MCF 10A (cell line): ENCODE measurements around the gene ACE. TPM values are rescaled to one million over a fixed set of nuclear protein-coding genes. Genes with fewer than 3 reads are reported as not detected.

ENCODE experiments used
- BruUV-seq: library from RNA; stranded (reverse); fragments of 400-500 nt; replicated peaks from 2 replicates; lab custom pipeline; 2021; lab: Mats Ljungman, UMichigan
- CTCF ChIA-PET: fragments of 300-600 bp; sonication (Branson Sonifier 250); formaldehyde crosslinking; extraction: SDS; loops from one replicate; lab custom pipeline; 2021; ENCODE audit warnings: antibody characterized with exemption, inconsistent platforms; lab: Yijun Ruan, JAX
- POLR2A ChIA-PET: fragments of 300-600, 350-650 bp; sonication (Branson Sonifier 250); formaldehyde crosslinking; extraction: SDS; loops from one replicate; lab custom pipeline; 2020; ENCODE audit warnings: antibody characterized with exemption, inconsistent platforms; lab: Yijun Ruan, JAX
- DNase-seq: peaks from one replicate; pipeline ENCODE4 v3.0.0-alpha.2; 2018; ENCODE audit not compliant: unreplicated experiment
- H3K27ac Mint-ChIP-seq: one replicate; pipeline ENCODE4 v1.8.0; 2022; ENCODE audit warnings: mild to moderate bottlenecking, low read depth, mixed read lengths; ENCODE audit not compliant: unreplicated experiment
- H3K27me3 Mint-ChIP-seq: one replicate; pipeline ENCODE4 v1.8.0; 2022; ENCODE audit warnings: mixed read lengths; ENCODE audit not compliant: insufficient read depth, unreplicated experiment
- H3K36me3 Mint-ChIP-seq: one replicate; pipeline ENCODE4 v1.8.0; 2022; ENCODE audit warnings: mild to moderate bottlenecking, moderate library complexity, mixed read lengths; ENCODE audit not compliant: insufficient read depth, unreplicated experiment
- H3K4me1 Mint-ChIP-seq: one replicate; pipeline ENCODE4 v1.8.0; 2022; ENCODE audit warnings: mixed read lengths; ENCODE audit not compliant: insufficient read depth, unreplicated experiment
- H3K4me3 Mint-ChIP-seq: one replicate; pipeline ENCODE4 v1.8.0; 2022; ENCODE audit warnings: mild to moderate bottlenecking, moderate library complexity, mixed read lengths; ENCODE audit not compliant: unreplicated experiment
- H3K9me3 Mint-ChIP-seq: one replicate; pipeline ENCODE4 v1.8.0; 2022; ENCODE audit warnings: mixed read lengths; ENCODE audit not compliant: unreplicated experiment
- intact Hi-C: fragments of 100-400 bp; cut with micrococcal nuclease; formaldehyde crosslinking; loops from 2 replicates; pipeline ENCODE4 v1.14.1; 2022
- total RNA-seq: library from RNA; stranded (reverse); gene quantifications from 2 replicates; pipeline ENCODE4 v1.2.3, GENCODE V29; 2022
- TF ChIP-seq, protein P1 (sequence below): fragments of 200-600 bp; IDR thresholded peaks from one replicate; pipeline ENCODE4 v1.8.0; 2022; ENCODE audit warnings: antibody characterized with exemption, mild to moderate bottlenecking; ENCODE audit not compliant: unreplicated experiment

The ACE gene
- total RNA-seq, 1 experiment from 2014 or later = 0.30 TPM

DNA sequence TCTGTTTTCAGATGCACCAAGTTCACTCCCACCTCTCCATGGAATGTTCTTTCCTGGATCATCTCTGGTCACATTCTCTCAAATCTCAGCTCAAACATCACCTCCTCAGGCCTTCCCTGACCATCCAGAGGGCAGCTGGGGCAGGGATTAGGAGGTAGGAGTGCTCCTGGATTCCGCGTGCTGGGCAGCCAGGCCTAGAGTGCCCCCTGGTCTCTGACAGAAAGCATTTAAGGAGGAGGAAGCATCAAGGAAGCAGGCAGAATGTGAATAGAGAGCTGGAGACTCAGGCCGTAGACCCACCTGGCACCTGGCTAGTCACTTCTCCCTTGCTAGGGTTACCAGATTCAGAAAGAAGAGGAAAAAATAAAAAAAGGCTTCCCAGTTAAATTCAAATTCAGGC is 28.2 kb upstream of the ACE start:
- ChIA-PET CTCF (interaction anchor here (3.4 to 6.5 kb wide), 2 partner anchors 12 to 30 kb away, joined by 17 to 62 read pairs; partner anchors contain the start of gene ACE), POLR2A (interaction anchor here (0.6 to 2.0 kb wide), 3 partner anchors 12 to 30 kb away, joined by 3 to 6 read pairs (median 5); no protein-coding TSS in a partner anchor)
- intact Hi-C loops = no loop called here
- no TSS peak for BruUV-seq
- no peak for DNase-seq
- TF ChIP-seq, protein P1, sequence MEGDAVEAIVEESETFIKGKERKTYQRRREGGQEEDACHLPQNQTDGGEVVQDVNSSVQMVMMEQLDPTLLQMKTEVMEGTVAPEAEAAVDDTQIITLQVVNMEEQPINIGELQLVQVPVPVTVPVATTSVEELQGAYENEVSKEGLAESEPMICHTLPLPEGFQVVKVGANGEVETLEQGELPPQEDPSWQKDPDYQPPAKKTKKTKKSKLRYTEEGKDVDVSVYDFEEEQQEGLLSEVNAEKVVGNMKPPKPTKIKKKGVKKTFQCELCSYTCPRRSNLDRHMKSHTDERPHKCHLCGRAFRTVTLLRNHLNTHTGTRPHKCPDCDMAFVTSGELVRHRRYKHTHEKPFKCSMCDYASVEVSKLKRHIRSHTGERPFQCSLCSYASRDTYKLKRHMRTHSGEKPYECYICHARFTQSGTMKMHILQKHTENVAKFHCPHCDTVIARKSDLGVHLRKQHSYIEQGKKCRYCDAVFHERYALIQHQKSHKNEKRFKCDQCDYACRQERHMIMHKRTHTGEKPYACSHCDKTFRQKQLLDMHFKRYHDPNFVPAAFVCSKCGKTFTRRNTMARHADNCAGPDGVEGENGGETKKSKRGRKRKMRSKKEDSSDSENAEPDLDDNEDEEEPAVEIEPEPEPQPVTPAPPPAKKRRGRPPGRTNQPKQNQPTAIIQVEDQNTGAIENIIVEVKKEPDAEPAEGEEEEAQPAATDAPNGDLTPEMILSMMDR = no peak
- no peaks in the 10 kb centered on the region for H3K9me3 Mint-ChIP-seq
- no peaks in the 10 kb centered on the region for H3K36me3 Mint-ChIP-seq
- no peak overlapping the region for H3K4me3 Mint-ChIP-seq
- peaks cover 16% of the 10 kb centered on the region for H3K4me1 Mint-ChIP-seq
- no peaks in the 10 kb centered on the region for H3K27me3 Mint-ChIP-seq
- peak overlapping the region; percentile 50 for H3K27ac Mint-ChIP-seq

DNA sequence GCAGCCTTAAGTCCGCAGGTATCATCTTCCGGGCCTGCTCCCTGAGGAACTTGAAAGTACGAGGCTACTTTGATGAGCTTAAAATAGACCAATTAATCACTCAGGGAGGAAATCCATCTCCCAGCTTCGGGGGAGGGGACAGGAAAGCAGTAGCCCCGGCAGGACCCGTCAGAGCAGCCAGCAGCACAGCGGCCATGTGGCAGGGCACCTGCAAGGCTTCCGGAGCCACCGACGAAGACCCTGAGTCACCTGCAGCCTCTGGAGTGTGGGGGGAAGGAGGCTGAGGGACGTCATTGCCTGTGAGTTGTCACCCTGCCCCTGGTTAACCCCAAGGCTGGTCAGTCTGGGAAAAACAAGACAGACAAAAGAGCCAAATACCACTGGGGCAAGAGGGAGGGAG is 26.3 kb upstream of the ACE start:
- Mint-ChIP-seq H3K27ac (no peak overlapping the region), H3K36me3 (no peaks in the 10 kb centered on the region), H3K4me1 (peaks cover 10% of the 10 kb centered on the region), H3K27me3 (no peaks in the 10 kb centered on the region), H3K9me3 (no peaks in the 10 kb centered on the region), H3K4me3 (no peak overlapping the region)
- ChIA-PET POLR2A (interaction anchor here (0.5 to 0.9 kb wide), 2 partner anchors 10 to 174 kb away, joined by 3 read pairs; no protein-coding TSS in a partner anchor), CTCF (no interaction called here)
- intact Hi-C loops = no loop called here
- no peak for DNase-seq
- TF ChIP-seq, protein P1 = no peak
- BruUV-seq = no TSS peak

DNA sequence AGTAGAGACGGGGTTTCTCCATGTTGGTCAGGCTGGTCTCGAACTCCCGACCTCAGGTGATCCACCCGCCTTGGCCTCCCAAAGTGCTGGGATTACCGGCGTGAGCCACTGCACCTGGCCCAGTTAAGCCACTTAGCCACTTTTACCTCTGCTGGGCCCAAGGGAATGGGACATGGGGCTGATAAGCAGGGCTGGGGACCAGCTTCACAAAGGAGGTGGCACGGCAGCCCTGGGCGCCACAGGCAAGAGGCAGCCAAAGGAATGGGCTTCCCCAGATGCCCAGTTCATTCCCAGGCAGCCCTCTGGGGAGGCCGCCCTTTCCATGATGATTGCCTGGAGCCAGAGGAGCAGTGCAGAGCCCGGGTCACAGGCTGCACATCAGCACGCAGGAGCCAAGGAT is 25.7 kb upstream of the ACE start:
- intact Hi-C loops = no loop called here
- TF ChIP-seq, protein P1 = no peak

DNA sequence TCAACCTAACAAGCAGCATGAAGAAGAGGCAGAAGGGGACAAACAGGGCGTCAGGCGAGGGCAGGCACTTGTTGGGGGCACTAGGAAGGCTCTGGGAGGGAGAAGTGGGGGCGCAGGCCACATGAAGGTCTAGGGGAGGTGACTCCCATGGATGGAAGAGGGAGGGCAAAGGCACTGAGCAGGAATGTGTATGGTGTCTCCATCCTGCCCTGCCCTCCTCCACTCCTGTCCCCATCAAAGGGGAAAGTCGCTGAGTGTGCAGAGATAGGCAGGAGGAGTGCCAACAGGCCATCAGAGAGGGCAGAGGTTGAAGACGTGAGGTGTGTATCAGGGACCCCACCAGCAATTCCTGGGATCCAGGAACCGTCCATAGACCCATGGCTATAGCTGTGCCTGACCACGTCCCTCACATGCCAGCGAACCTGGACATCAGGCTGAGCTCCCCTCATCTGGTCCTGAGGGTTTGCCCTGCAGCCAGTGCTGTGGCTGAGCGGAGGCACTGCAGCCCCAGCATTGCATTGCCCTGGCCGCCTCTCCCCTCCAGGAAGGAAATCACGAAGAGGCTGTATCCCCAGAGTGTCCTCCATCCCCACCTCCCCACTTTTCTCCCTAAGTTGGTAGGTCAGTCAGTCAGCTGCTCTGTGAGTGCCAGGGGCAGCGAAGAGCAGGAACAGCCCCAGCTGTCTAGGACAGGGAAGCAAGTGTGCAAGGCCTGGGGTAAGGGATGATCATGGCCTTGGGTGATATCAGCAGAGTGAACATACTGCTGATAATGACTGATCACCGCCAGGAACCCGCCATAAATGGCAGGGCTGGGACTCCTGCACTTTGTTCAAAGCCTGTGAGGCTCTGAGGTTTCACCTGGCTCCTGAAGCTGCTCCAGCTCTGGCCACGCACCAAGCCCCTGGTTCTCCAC is 24.6 kb upstream of the ACE start:
- no peak overlapping the region for H3K27ac Mint-ChIP-seq
- no peak overlapping the region for H3K4me3 Mint-ChIP-seq
- H3K4me1 Mint-ChIP-seq = peaks cover 7% of the 10 kb centered on the region
- no peak for DNase-seq
- no peaks in the 10 kb centered on the region for H3K36me3 Mint-ChIP-seq
- no TSS peak for BruUV-seq
- TF ChIP-seq, protein P1 = no peak
- no peaks in the 10 kb centered on the region for H3K27me3 Mint-ChIP-seq
- H3K9me3 Mint-ChIP-seq = no peaks in the 10 kb centered on the region
- POLR2A ChIA-PET = interaction anchor here (0.6 to 1.1 kb wide), 4 partner anchors 19 to 289 kb away, joined by 3 to 6 read pairs (median 4); partner anchors contain the start of gene MAP3K3
- intact Hi-C loops = no loop called here
- CTCF ChIA-PET = interaction anchor here (0.6 to 3.9 kb wide), 3 partner anchors 17 to 38 kb away, joined by 3 to 16 read pairs (median 16); no protein-coding TSS in a partner anchor

More for the DNA sequence above, 25.7 kb upstream of the ACE start:
- CTCF ChIA-PET = interaction anchor here (0.6 to 3.9 kb wide), 2 partner anchors 28 to 37 kb away, joined by 3 to 16 read pairs; no protein-coding TSS in a partner anchor
- Mint-ChIP-seq H3K9me3 (no peaks in the 10 kb centered on the region), H3K27me3 (no peaks in the 10 kb centered on the region), H3K36me3 (no peaks in the 10 kb centered on the region), H3K27ac (no peak overlapping the region), H3K4me1 (peaks cover 10% of the 10 kb centered on the region), H3K4me3 (no peak overlapping the region)
- POLR2A ChIA-PET = interaction anchor here (0.5 to 0.9 kb wide), 2 partner anchors 10 to 173 kb away, joined by 3 read pairs; no protein-coding TSS in a partner anchor
- BruUV-seq = no TSS peak
- no peak for DNase-seq
